Large intestine (tissue), 3 donors: ENCODE results near the gene HES4. TPM values are rescaled to one million over a fixed set of nuclear protein-coding genes. Genes with fewer than 3 reads are reported as not detected.

ENCODE experiments used
- DNase-seq, 2 donors: peaks; one replicate each; pipeline versions ENCODE4 v3.0.0 to v3.0.0-alpha.2; 2013
- H3K27ac ChIP-seq: one replicate; pipeline ENCODE4 v1.5.1; 2013; ENCODE audit warnings: low read length
- H3K27me3 ChIP-seq: 2 replicates; pipeline ENCODE4 v1.6.1; 2013; ENCODE audit warnings: low read length; ENCODE audit not compliant: control insufficient read depth, insufficient read depth
- H3K36me3 ChIP-seq: 2 replicates; pipeline ENCODE4 v1.6.1; 2013; ENCODE audit warnings: low read length; ENCODE audit not compliant: control insufficient read depth, insufficient read depth
- H3K4me1 ChIP-seq: one replicate; pipeline ENCODE4 v1.6.1; 2013; ENCODE audit warnings: low read length; ENCODE audit not compliant: control insufficient read depth, insufficient read depth
- H3K4me3 ChIP-seq: one replicate; pipeline ENCODE4 v1.5.1; 2013; ENCODE audit warnings: low read length
- H3K9me3 ChIP-seq: one replicate; pipeline ENCODE4 v1.6.1; 2013; ENCODE audit warnings: mild to moderate bottlenecking, low read depth, low read length, moderate library complexity; ENCODE audit not compliant: control insufficient read depth
- WGBS: methylation state at CpG from one replicate; pipeline ENCODE4 v1.1.5; 2013; ENCODE audit warnings: low lambda C conversion rate; ENCODE audit not compliant: insufficient coverage; 5-methylcytosine and 5-hydroxymethylcytosine counted together
- polyA plus RNA-seq: library from polyadenylated mRNA; unstranded; fragments of 120-200 nt; gene quantifications from one replicate; pipeline ENCODE4 v1.2.1, GENCODE V29; 2013

The HES4 gene
- polyA plus RNA-seq, 1 donor: 10.7 TPM

- Histone ChIP-seq H3K4me1 (peaks cover 16% of the 10 kb centered on the region), H3K4me3 (no peak overlapping the region), H3K36me3 (peaks cover 58% of the 10 kb centered on the region), H3K27me3 (peaks cover 13% of the 10 kb centered on the region), H3K9me3 (peaks cover 22% of the 10 kb centered on the region), H3K27ac (no peak overlapping the region)
- WGBS: no CpG with 5 or more reads among the region's 27 CpGs
- no peak for DNase-seq
Observed at GRCh38 chr1:1043411-1043810, 43.5 kb upstream of the HES4 start.

DNA sequence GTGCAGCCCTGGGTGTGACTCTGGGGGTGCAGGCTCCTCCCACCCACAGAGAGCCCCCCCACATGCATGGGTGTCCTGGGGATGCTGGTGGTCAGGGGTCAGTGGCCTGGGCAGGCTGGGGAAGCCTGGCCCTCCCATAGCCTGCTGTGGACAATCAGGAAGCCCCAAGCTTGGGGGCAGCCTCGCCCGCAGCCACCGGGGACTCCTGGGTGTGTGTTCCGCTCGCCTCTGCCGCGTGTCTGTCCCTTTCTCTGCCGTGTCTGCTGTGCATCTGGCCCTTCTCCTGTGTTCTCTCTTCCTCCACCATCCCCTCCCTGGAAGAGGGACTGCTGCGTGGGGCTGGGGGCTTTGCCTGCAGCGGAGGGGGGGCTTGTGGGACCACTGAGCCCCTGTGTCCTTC lies 42.9 kb upstream of the HES4 start:
- DNase-seq: no peak
- peaks cover 16% of the 10 kb centered on the region for H3K4me1 ChIP-seq
- no CpG with 5 or more reads among the region's 10 CpGs for WGBS
- H3K4me3 ChIP-seq: no peak overlapping the region
- H3K27ac ChIP-seq: no peak overlapping the region
- peaks cover 13% of the 10 kb centered on the region for H3K27me3 ChIP-seq
- H3K9me3 ChIP-seq: peaks cover 22% of the 10 kb centered on the region
- peaks cover 61% of the 10 kb centered on the region for H3K36me3 ChIP-seq

DNA sequence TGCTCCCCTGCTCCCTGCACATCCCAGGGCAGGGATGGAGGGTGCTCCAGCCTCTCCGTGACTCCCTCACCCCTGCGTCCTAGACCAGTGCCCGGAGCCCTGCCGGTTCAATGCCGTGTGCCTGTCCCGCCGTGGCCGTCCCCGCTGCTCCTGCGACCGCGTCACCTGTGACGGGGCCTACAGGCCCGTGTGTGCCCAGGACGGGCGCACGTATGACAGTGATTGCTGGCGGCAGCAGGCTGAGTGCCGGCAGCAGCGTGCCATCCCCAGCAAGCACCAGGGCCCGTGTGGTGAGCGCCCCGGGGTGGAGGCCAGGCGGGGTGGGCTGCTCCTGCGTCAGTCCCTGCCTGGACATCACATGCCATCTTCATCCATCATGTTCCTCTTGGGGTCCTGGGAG lies 42.0 kb upstream of the HES4 start:
- WGBS: no CpG with 5 or more reads among the region's 25 CpGs

DNA sequence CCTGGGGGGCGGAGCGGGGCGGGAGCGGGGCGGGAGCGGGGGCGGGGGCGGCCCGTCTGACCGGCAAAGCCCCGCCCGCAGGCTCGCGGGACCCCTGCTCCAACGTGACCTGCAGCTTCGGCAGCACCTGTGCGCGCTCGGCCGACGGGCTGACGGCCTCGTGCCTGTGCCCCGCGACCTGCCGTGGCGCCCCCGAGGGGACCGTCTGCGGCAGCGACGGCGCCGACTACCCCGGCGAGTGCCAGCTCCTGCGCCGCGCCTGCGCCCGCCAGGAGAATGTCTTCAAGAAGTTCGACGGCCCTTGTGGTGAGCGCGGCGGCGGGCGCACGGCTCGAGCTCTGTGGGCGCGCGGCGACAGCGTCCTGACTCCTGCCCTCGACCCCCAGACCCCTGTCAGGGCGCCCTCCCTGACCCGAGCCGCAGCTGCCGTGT lies 41.2 kb upstream of the HES4 start:
- Histone ChIP-seq H3K27me3 (peaks cover 13% of the 10 kb centered on the region), H3K4me3 (no peak overlapping the region), H3K9me3 (peaks cover 22% of the 10 kb centered on the region), H3K36me3 (peaks cover 59% of the 10 kb centered on the region), H3K27ac (no peak overlapping the region), H3K4me1 (peaks cover 22% of the 10 kb centered on the region)
- no peak for DNase-seq
- no CpG with 5 or more reads among the region's 60 CpGs for WGBS

More for the DNA sequence above, 42.0 kb upstream of the HES4 start:
- Histone ChIP-seq H3K27me3 (peaks cover 13% of the 10 kb centered on the region), H3K36me3 (peaks cover 57% of the 10 kb centered on the region), H3K27ac (no peak overlapping the region), H3K9me3 (peaks cover 22% of the 10 kb centered on the region), H3K4me1 (peaks cover 22% of the 10 kb centered on the region), H3K4me3 (no peak overlapping the region)
- no peak for DNase-seq

GRCh38 chr1:1040004-1040991 lies 40.4 kb upstream of the HES4 start:
- WGBS: no CpG with 5 or more reads among the region's 99 CpGs
- H3K4me1 ChIP-seq: peaks cover 22% of the 10 kb centered on the region
- H3K4me3 ChIP-seq: peak overlapping the region; percentile 33

GRCh38 chr1:1039145-1039910 lies 39.4 kb upstream of the HES4 start:
- WGBS: no CpG with 5 or more reads among the region's 17 CpGs
- Histone ChIP-seq H3K36me3 (peaks cover 52% of the 10 kb centered on the region), H3K27me3 (peaks cover 18% of the 10 kb centered on the region), H3K4me3 (no peak overlapping the region), H3K27ac (no peak overlapping the region), H3K4me1 (peaks cover 22% of the 10 kb centered on the region), H3K9me3 (peaks cover 22% of the 10 kb centered on the region)
- no peak for DNase-seq

More at GRCh38 chr1:1040004-1040991, 40.4 kb upstream of the HES4 start:
- Histone ChIP-seq H3K36me3 (peaks cover 58% of the 10 kb centered on the region), H3K27ac (no peak overlapping the region), H3K9me3 (peaks cover 22% of the 10 kb centered on the region), H3K27me3 (peaks cover 13% of the 10 kb centered on the region)
- DNase-seq: peak; percentile 74 to 75

GRCh38 chr1:1038694-1039093 lies 38.8 kb upstream of the HES4 start:
- Histone ChIP-seq H3K36me3 (peaks cover 48% of the 10 kb centered on the region), H3K9me3 (peaks cover 18% of the 10 kb centered on the region), H3K4me3 (no peak overlapping the region), H3K27me3 (peaks cover 22% of the 10 kb centered on the region), H3K27ac (no peak overlapping the region), H3K4me1 (peaks cover 24% of the 10 kb centered on the region)
- no peak for DNase-seq
- WGBS: no CpG with 5 or more reads among the region's 6 CpGs

DNA sequence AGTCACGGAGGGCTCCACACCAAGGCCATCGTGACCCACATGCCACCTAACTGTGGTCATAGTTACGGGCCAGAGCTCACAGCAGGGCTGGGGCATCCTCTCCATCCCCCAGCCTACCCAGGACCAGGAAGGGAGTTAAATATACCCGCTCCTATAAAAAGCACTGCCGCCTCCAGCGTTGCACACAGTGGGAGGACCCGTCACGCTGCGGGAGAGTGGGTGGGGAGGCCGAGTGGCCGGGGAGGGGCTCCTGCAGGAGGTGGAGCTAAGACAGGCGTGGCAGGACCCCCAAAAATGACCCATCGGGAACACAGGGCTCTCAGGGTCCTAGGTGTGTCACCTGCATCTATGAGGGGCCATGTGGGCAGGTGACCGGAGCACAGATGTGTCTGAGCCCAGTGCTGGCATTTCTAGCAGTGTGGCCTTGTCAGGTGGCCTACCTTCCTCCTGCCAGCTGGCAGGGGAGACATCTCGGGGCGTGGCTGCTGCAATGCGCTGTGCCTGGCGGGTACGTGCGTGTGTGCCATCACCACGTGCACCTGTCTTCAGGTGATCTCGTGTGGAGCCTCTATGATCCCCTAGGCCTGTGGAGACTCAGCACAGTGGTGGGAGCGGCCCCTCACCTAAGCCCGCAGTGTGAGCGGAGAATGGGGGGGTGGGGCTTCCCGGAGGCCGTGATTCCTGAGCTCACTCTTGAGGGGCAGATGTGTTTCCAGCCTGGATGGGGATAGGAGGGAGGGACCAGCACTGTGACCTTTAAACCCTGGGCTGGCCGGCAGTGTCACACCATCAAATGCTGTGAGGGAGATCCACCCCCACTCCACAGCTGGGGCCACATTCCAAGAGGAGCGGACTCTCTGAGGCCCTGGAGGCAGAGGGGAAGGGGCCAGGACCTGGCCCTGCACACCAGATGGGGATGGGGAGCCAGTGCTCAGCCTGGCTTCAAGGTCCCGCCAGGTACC lies 37.8 kb upstream of the HES4 start:
- no peak for DNase-seq
- Histone ChIP-seq H3K4me3 (no peak overlapping the region), H3K27ac (no peak overlapping the region), H3K36me3 (peaks cover 37% of the 10 kb centered on the region), H3K4me1 (peaks cover 27% of the 10 kb centered on the region), H3K9me3 (peaks cover 7% of the 10 kb centered on the region), H3K27me3 (peaks cover 23% of the 10 kb centered on the region)
- WGBS: no CpG with 5 or more reads among the region's 30 CpGs

- H3K4me3 ChIP-seq: no peak overlapping the region
- H3K36me3 ChIP-seq: peaks cover 27% of the 10 kb centered on the region
- WGBS: no CpG with 5 or more reads among the region's 19 CpGs
- no peak overlapping the region for H3K27ac ChIP-seq
- H3K4me1 ChIP-seq: peaks cover 45% of the 10 kb centered on the region
- DNase-seq: no peak
- H3K27me3 ChIP-seq: peaks cover 25% of the 10 kb centered on the region
- no peaks in the 10 kb centered on the region for H3K9me3 ChIP-seq
Observed at GRCh38 chr1:1035291-1035943, 35.5 kb upstream of the HES4 start.
